Heart left ventricle (tissue), 16 donors: ENCODE measurements around the gene AIG1. TPM values are rescaled to one million over a fixed set of nuclear protein-coding genes. Genes with fewer than 3 reads are reported as not detected.
A peak's percentile ranks its signal among the peaks of the same experiment; 100 is the strongest.

ENCODE experiments used
- ATAC-seq, 4 donors: fragments of 200-7000 bp; cut with Tn5 transposase; one replicate each; pipeline ENCODE4 v1.9.1; 2020 to 2022; ENCODE audit warnings: moderate library complexity in 4 of 4, mild to moderate bottlenecking in 3 of 4, moderate number of reproducible peaks in 1 of 4
- DNase-seq, 5 donors: peaks; one replicate each; pipeline ENCODE4 v3.0.0-alpha.2; 2020
- H3K27ac ChIP-seq, 12 donors: fragments of 200-600 bp; sonication (generic) in 4 of 12; one replicate each; pipeline versions ENCODE4 v1.5.0 to v1.8.0; 2016 to 2022; ENCODE audit warnings: mild to moderate bottlenecking in 2 of 12
- H3K27me3 ChIP-seq, 9 donors: fragments of 200-600 bp; sonication (generic) in 2 of 9; one replicate each; pipeline versions ENCODE4 v1.5.1 to v1.8.0; 2016 to 2022; ENCODE audit warnings: mild to moderate bottlenecking in 3 of 9
- H3K36me3 ChIP-seq, 9 donors: fragments of 200-600 bp; sonication (generic) in 2 of 9; one replicate each; pipeline versions ENCODE4 v1.5.0 to v1.8.0; 2018 to 2022; ENCODE audit warnings: mild to moderate bottlenecking in 2 of 9
- H3K4me1 ChIP-seq, 12 donors: fragments of 200-600 bp; sonication (generic) in 4 of 12; one replicate each; pipeline versions ENCODE4 v1.5.0 to v1.8.0; 2016 to 2022; ENCODE audit warnings: mild to moderate bottlenecking in 3 of 12
- H3K4me3 ChIP-seq, 12 donors: fragments of 200-600 bp; sonication (generic) in 4 of 12; one replicate each; pipeline versions ENCODE4 v1.5.0 to v1.8.0; 2017 to 2022; ENCODE audit warnings: mild to moderate bottlenecking in 9 of 12, moderate library complexity in 4 of 12
- H3K9me3 ChIP-seq, 12 donors: fragments of 200-600 bp; sonication (generic) in 4 of 12; one replicate each; pipeline versions ENCODE4 v1.5.0 to v1.8.0; 2016 to 2022; ENCODE audit warnings: mild to moderate bottlenecking in 1 of 12
- CTCF ChIP-seq, 12 donors: fragments of 200-600 bp; sonication (generic) in 4 of 12; IDR thresholded peaks; one replicate each; pipeline versions ENCODE4 v1.5.0 to v1.8.0; 2018 to 2022; ENCODE audit warnings: antibody characterized with exemption in 12 of 12, mild to moderate bottlenecking in 5 of 12
- POLR2A ChIP-seq, 2 donors: fragments of 450-650 bp; IDR thresholded peaks; one replicate each; pipeline ENCODE4 v1.6.1; 2017; ENCODE audit warnings: antibody characterized with exemption in 2 of 2, mild to moderate bottlenecking in 2 of 2, moderate library complexity in 2 of 2
- WGBS, 4 donors: extraction: QIAGEN DNeasy Blood & Tissue Kit in 2 of 4; methylation state at CpG; one replicate each; pipeline versions ENCODE4 v1.1.5 to v1.1.7; 2013 to 2018; 5-methylcytosine and 5-hydroxymethylcytosine counted together
- intact Hi-C, 10 donors: fragments of 100-400 bp; cut with DNase I; formaldehyde crosslinking; loops; one replicate each; pipeline versions ENCODE4 v1.11.1 to v1.14.2; 2022
- polyA plus RNA-seq, 2 donors: library from polyadenylated mRNA; stranded (reverse); fragments of 200-250 nt; gene quantifications; one replicate each; pipeline ENCODE4 v1.2.3, GENCODE V29; 2013
- total RNA-seq, 9 donors: library from RNA; depleted of rRNA in 2 of 9; stranded (reverse); fragments of >200 nt in 2 of 9; fragmentation: NEBNext Ultra II Directional in 3 of 9; extraction: Animal tissue kit (Norgen Biotek cat#: 25700) in 3 of 9; gene quantifications; one replicate each; pipeline versions ENCODE4 v1.1.0 to v1.2.4, GENCODE V29; 2016 to 2023
- donor health status: ischemic (EF 13 %, LVEDD 7.1; RV severe dilation, severe dysfunction).
- donor health status: healthy with polysubstance abuse.
- donor health status: DM: no; HTN: yes; CAD: no.
- donor health status: DM: no; HTN: no; CAD: no.
- donor health status: ischemic (EF 25% LVEDD 6.9; RV normal size, moderate dysfunction).
- donor health status: ischemic (EF 25% LVEDD 5.7; RV mildly dilated, moderate dysfunction).
- donor health status: healthy.
- donor health status: DM: yes; HTN: yes; CAD: no.
- donor health status: ischemic (EF 35%, LVEDD 5.7; RV mildly dilated, moderate dysfunction).
- donor health status: nonischemic (EF 11% LVEDD 7.7; RV severe dilation, severe dysfunction).
- donor health status: DM: yes; HTN: yes; CAD: no.
- donor health status: PGD.
- donor health status: ischemic (EF 29% LVEDD 5.4; RV normal size, mild dysfunction).
- donor health status: nonischemic (EF 23%, LVEDD 6.1; RV moderate dilation, normal function).

Gene AIG1
- total and polyA plus RNA-seq, 11 donors, result 18.1 to 101 (median 64.0) TPM

GRCh38 chr6:143062551-143062950 is 1.9 kb downstream of the AIG1 start:
- H3K4me3 ChIP-seq, result no peak overlapping the region
- peak overlapping the region in 3 of 12 donors; percentile 90 to 94 (median 93) for H3K27ac ChIP-seq
- TF ChIP-seq POLR2A (IDR thresholded peaks at IDR 0.05) (no peak), CTCF (IDR thresholded peaks at IDR 0.05) (no peak)
- H3K36me3 ChIP-seq, result no peaks in the 10 kb centered on the region
- intact Hi-C loops, result loop anchor here in 6 of 10 donors (5.0 to 10.0 kb wide), 5 partner anchors 118 to 212 kb away; partner anchors contain the start of gene HIVEP2 (in 1 of the 6)
- H3K4me1 ChIP-seq, result peaks cover 0 to 27% (median 12%) of the 10 kb centered on the region in 12 donors
- ATAC-seq (no peak), DNase-seq (no peak)
- H3K9me3 ChIP-seq, result no peaks in the 10 kb centered on the region
- 94 to 99% (median 96%) methylated on average over 1 of the region's 1 CpG for WGBS, 4 donors
- no peaks in the 10 kb centered on the region for H3K27me3 ChIP-seq

- H3K9me3 ChIP-seq, result no peaks in the 10 kb centered on the region
- H3K4me1 ChIP-seq, result peaks cover 0 to 33% (median 13%) of the 10 kb centered on the region in 12 donors
- no peak for DNase-seq
- no peak overlapping the region for H3K27ac ChIP-seq
- H3K36me3 ChIP-seq, result no peaks in the 10 kb centered on the region
- TF ChIP-seq POLR2A (IDR thresholded peaks at IDR 0.05) (no peak), CTCF (IDR thresholded peaks at IDR 0.05) (no peak)
- no peak for ATAC-seq
- no peaks in the 10 kb centered on the region for H3K27me3 ChIP-seq
- H3K4me3 ChIP-seq, result no peak overlapping the region
- intact Hi-C loops, result loop anchor here in 6 of 10 donors (5.0 to 10.0 kb wide), 5 partner anchors 119 to 211 kb away; partner anchors contain the start of gene HIVEP2 (in 1 of the 6)
Observed at GRCh38 chr6:143063631-143064030, 2.9 kb downstream of the AIG1 start.

- whole genome bisulfite sequencing, 4 donors, result 90 to 96% (median 91%) methylated on average over 1 of the region's 1 CpG
- no peak for DNase-seq
- no peak overlapping the region for H3K27ac ChIP-seq
- intact Hi-C loops, result loop anchor here in 6 of 10 donors (5.0 to 10.0 kb wide), 5 partner anchors 119 to 211 kb away; partner anchors contain the start of gene HIVEP2 (in 1 of the 6)
- H3K4me3 ChIP-seq, result no peak overlapping the region
- TF ChIP-seq POLR2A (IDR thresholded peaks at IDR 0.05) (no peak), CTCF (IDR thresholded peaks at IDR 0.05) (no peak)
- H3K4me1 ChIP-seq, result peaks cover 0 to 33% (median 13%) of the 10 kb centered on the region in 12 donors
- no peaks in the 10 kb centered on the region for H3K27me3 ChIP-seq
- H3K9me3 ChIP-seq, result no peaks in the 10 kb centered on the region
- no peak for ATAC-seq
- no peaks in the 10 kb centered on the region for H3K36me3 ChIP-seq
Observed at GRCh38 chr6:143064271-143064670, 3.6 kb downstream of the AIG1 start.

- ATAC-seq (no peak), DNase-seq (no peak)
- TF ChIP-seq POLR2A (IDR thresholded peaks at IDR 0.05) (no peak), CTCF (IDR thresholded peaks at IDR 0.05) (no peak)
- intact Hi-C loops, result loop anchor here in 6 of 10 donors (5.0 to 10.0 kb wide), 5 partner anchors 120 to 210 kb away; partner anchors contain the start of gene HIVEP2 (in 1 of the 6)
- peaks cover 0 to 26% (median 11%) of the 10 kb centered on the region in 12 donors for H3K4me1 ChIP-seq
- no peak overlapping the region for H3K4me3 ChIP-seq
- H3K9me3 ChIP-seq, result no peaks in the 10 kb centered on the region
- no peak overlapping the region for H3K27ac ChIP-seq
- 64 to 74% (median 70%) methylated on average over 4 of the region's 4 CpGs for WGBS, 4 donors
- no peaks in the 10 kb centered on the region for H3K27me3 ChIP-seq
- H3K36me3 ChIP-seq, result no peaks in the 10 kb centered on the region
Observed at GRCh38 chr6:143064951-143065683, 4.4 kb downstream of the AIG1 start.
